HEK293 (cell line): ENCODE measurements around the gene ZNF597.

Experiments used
- CTCF ChIP-seq: fragments of 450-650 bp; formaldehyde crosslinking; IDR thresholded peaks from 2 replicates; pipeline ENCODE4 v1.5.1; 2016; ENCODE audit warnings: missing biosample characterization, missing genetic modification characterization
- REPIN1 ChIP-seq: fragments of 450-650 bp; formaldehyde crosslinking; IDR thresholded peaks from 2 replicates; pipeline ENCODE4 v1.5.1; 2017; ENCODE audit warnings: missing biosample characterization, missing genetic modification characterization, low read depth
- SCRT1 ChIP-seq: fragments of 450-650 bp; formaldehyde crosslinking; IDR thresholded peaks from 2 replicates; pipeline ENCODE4 v1.5.1; 2016; ENCODE audit warnings: missing biosample characterization, missing genetic modification characterization, borderline replicate concordance
- ZBTB20 ChIP-seq: fragments of 450-650 bp; formaldehyde crosslinking; IDR thresholded peaks from 2 replicates; pipeline ENCODE4 v1.5.1; 2016; ENCODE audit warnings: missing biosample characterization, missing genetic modification characterization
- ZBTB49 ChIP-seq: fragments of 450-650 bp; formaldehyde crosslinking; IDR thresholded peaks from 2 replicates; pipeline ENCODE4 v1.5.1; 2016; ENCODE audit warnings: missing biosample characterization, missing genetic modification characterization, low read depth
- ZBTB7A ChIP-seq: fragments of 450-650 bp; formaldehyde crosslinking; IDR thresholded peaks from 2 replicates; pipeline ENCODE4 v1.5.1; 2016; ENCODE audit warnings: low read depth, missing biosample characterization, missing genetic modification characterization
- ZFP41 ChIP-seq: fragments of 450-650 bp; formaldehyde crosslinking; IDR thresholded peaks from 2 replicates; pipeline ENCODE4 v1.5.1; 2016; ENCODE audit warnings: missing biosample characterization, missing genetic modification characterization, borderline replicate concordance
- ZNF138 ChIP-seq: fragments of 450-650 bp; formaldehyde crosslinking; IDR thresholded peaks from 2 replicates; pipeline ENCODE4 v1.5.1; 2016; ENCODE audit warnings: missing biosample characterization, missing genetic modification characterization, borderline replicate concordance
- ZNF223 ChIP-seq: fragments of 450-650 bp; formaldehyde crosslinking; IDR thresholded peaks from 2 replicates; pipeline ENCODE4 v1.5.1; 2016; ENCODE audit warnings: missing biosample characterization, missing genetic modification characterization
- ZNF274 ChIP-seq, 2 experiments: fragments of 200-500 bp in 1 of 2; fragments of 450-650 bp in 1 of 2; sonication (Bioruptor generic) in 1 of 2; formaldehyde crosslinking in 1 of 2; IDR thresholded peaks; 2 replicates each; pipeline versions ENCODE4 v1.5.1 to v1.6.1; 2014 to 2016; ENCODE audit warnings: borderline replicate concordance in 1 of 2, inconsistent platforms in 1 of 2, low read length in 1 of 2, missing biosample characterization in 1 of 2, missing genetic modification characterization in 1 of 2
- ZNF707 ChIP-seq: fragments of 450-650 bp; formaldehyde crosslinking; IDR thresholded peaks from 2 replicates; pipeline ENCODE4 v1.5.1; 2016; ENCODE audit warnings: missing biosample characterization, missing genetic modification characterization
- ZNF768 ChIP-seq: fragments of 450-650 bp; formaldehyde crosslinking; IDR thresholded peaks from 2 replicates; pipeline ENCODE4 v1.5.1; 2018; ENCODE audit warnings: missing biosample characterization, mild to moderate bottlenecking, missing genetic modification characterization
- ZNF776 ChIP-seq: fragments of 450-650 bp; formaldehyde crosslinking; IDR thresholded peaks from 2 replicates; pipeline ENCODE4 v1.5.0; 2017; ENCODE audit warnings: missing biosample characterization, missing genetic modification characterization, borderline replicate concordance
- TF ChIP-seq, protein P1 (sequence below): fragments of 450-650 bp; formaldehyde crosslinking; IDR thresholded peaks from 2 replicates; pipeline ENCODE4 v1.5.1; 2016; ENCODE audit warnings: missing biosample characterization, missing genetic modification characterization

- TF ChIP-seq ZBTB20 (tag by site-specific recombination) = no peak
- TF ChIP-seq CTCF (tag by site-specific recombination) = no peak
- no peak for TF ChIP-seq ZNF274 (IDR thresholded peaks at IDR 0.05; ENCODE audit: low read length)
- TF ChIP-seq ZNF274 (tag by site-specific recombination; IDR thresholded peaks at IDR 0.05; ENCODE audit: borderline replicate concordance) = no peak
- no peak for TF ChIP-seq ZFP41 (tag by site-specific recombination)
- TF ChIP-seq ZBTB7A = no peak
- no peak for TF ChIP-seq ZBTB49 (tag by site-specific recombination)
- TF ChIP-seq ZNF707 (tag by site-specific recombination) = no peak
- TF ChIP-seq ZNF138 (tag by site-specific recombination) = no peak
- no peak for TF ChIP-seq ZNF768 (tag by site-specific recombination)
- TF ChIP-seq ZNF223 = no peak
- TF ChIP-seq, protein P1, sequence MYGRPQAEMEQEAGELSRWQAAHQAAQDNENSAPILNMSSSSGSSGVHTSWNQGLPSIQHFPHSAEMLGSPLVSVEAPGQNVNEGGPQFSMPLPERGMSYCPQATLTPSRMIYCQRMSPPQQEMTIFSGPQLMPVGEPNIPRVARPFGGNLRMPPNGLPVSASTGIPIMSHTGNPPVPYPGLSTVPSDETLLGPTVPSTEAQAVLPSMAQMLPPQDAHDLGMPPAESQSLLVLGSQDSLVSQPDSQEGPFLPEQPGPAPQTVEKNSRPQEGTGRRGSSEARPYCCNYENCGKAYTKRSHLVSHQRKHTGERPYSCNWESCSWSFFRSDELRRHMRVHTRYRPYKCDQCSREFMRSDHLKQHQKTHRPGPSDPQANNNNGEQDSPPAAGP = no peak
- no peak for TF ChIP-seq SCRT1 (tag by site-specific recombination)
- TF ChIP-seq ZNF776 (tag by site-specific recombination) = no peak
- no peak for TF ChIP-seq REPIN1 (tag by site-specific recombination)
These were observed 34.6 kb downstream of the ZNF597 start for GRCh38 chr16:3408561-3409197.
